ENCODE measurements around the gene SHB. TPM values are rescaled to one million over a fixed set of nuclear protein-coding genes. Genes with fewer than 3 reads are reported as not detected.

SHB gene
- total and polyA plus RNA-seq, 2 of the 8 experiments (the other 6 are each of a cell fraction or from before 2014, with no cell fraction given) = 4.1 to 12.6 TPM

GRCh38 chr9:37906312-37907239 lies 162.5 kb downstream of the SHB start:
- H3K4me3 ChIP-seq (ENCODE audit: extremely low read depth in 1 of 4, insufficient read depth in 2 of 4, low read depth in 3 of 4, low read length in 4 of 4) = no peak overlapping the region
- H4K91ac ChIP-seq (replicated peaks; ENCODE audit: insufficient read length, low read length) = no peak overlapping the region
- no peak overlapping the region for H4K8ac ChIP-seq (ENCODE audit: extremely low read depth, insufficient read depth, low read length)
- no peak for TF ChIP-seq KDM1A (IDR thresholded peaks at IDR 0.05; ENCODE audit: borderline replicate concordance, low read length)
- TF ChIP-seq RNF2 (IDR thresholded peaks at IDR 0.05; ENCODE audit: borderline replicate concordance, low read depth, low read length, missing control alignments, poor library complexity, severe bottlenecking) = no peak
- no peak for TF ChIP-seq RFX5 (IDR thresholded peaks at IDR 0.05; ENCODE audit: borderline replicate concordance, low read depth, low read length)
- TF ChIP-seq BRCA1 (IDR thresholded peaks at IDR 0.05; ENCODE audit: low read depth, low read length) = no peak
- no peak for TF ChIP-seq SIX5 (IDR thresholded peaks at IDR 0.05; ENCODE audit: low read depth, low read length)
- TF ChIP-seq SRF (IDR thresholded peaks at IDR 0.05; ENCODE audit: low read depth, low read length) = no peak
- TF ChIP-seq MAX (IDR thresholded peaks at IDR 0.05) = no peak
- TF ChIP-seq CEBPB (IDR thresholded peaks at IDR 0.05; ENCODE audit: low read depth, low read length) = no peak
- no peak for TF ChIP-seq BCL11A (IDR thresholded peaks at IDR 0.05; ENCODE audit: low read depth in 2 of 2, low read length in 2 of 2)
- no peak for TF ChIP-seq BACH1 (IDR thresholded peaks at IDR 0.05; ENCODE audit: low read length)
- no peak for TF ChIP-seq EP300 (IDR thresholded peaks at IDR 0.05; ENCODE audit: borderline replicate concordance in 1 of 2, low read depth in 2 of 2, low read length in 2 of 2)
- peaks cover 0 to 2% of the 10 kb centered on the region in 2 experiments for H4K20me1 ChIP-seq (replicated peaks in 1 of 2; ENCODE audit: control insufficient read depth in 1 of 2, insufficient read depth in 2 of 2, low read length in 2 of 2)
- H3K79me1 ChIP-seq (ENCODE audit: low read depth, low read length) = peaks cover 3% of the 10 kb centered on the region; the same call in 1 of the 2 replicates
- FAIRE-seq (no peak), DNase-seq (ENCODE audit: low read depth in 1 of 2, low spot score in 2 of 2) (peak in 1 of 2 experiments; percentile 23)
- H3K4me2 ChIP-seq (ENCODE audit: insufficient read depth in 1 of 2, low read depth in 2 of 2, low read length in 2 of 2) = no peak overlapping the region
- H2AFZ ChIP-seq (ENCODE audit: low read length) = no peak overlapping the region
- H2AK5ac ChIP-seq (ENCODE audit: low read depth, low read length) = 0 out of 2 replicates have a peak overlapping the region, but pooled peaks have one; percentile 39
- H3K23me2 ChIP-seq (ENCODE audit: low read depth, low read length) = peaks cover 6% of the 10 kb centered on the region
- no peak overlapping the region for H3K9ac ChIP-seq (replicated peaks in 1 of 4; ENCODE audit: extremely low read depth in 1 of 4, low read depth in 3 of 4, low read length in 3 of 4)
- POLR2A ChIA-PET (ENCODE audit: partially characterized antibody) = interaction anchor here (1.2 kb wide), 1 partner anchor 157 kb away, joined by 3 read pairs; no protein-coding TSS in a partner anchor
- 0 out of 4 replicates have a peak, but pooled peaks cover 0 to 6% of the 10 kb centered on the region in 2 experiments for H3K79me2 ChIP-seq (ENCODE audit: control insufficient read depth in 1 of 2, insufficient read depth in 2 of 2, low read length in 2 of 2)
- H3K4ac ChIP-seq (replicated peaks; ENCODE audit: insufficient read length, low read depth, low read length) = no peak overlapping the region
- H3K9me3 ChIP-seq (ENCODE audit: insufficient read depth in 2 of 2, low read depth in 1 of 2, low read length in 1 of 2) = no peaks in the 10 kb centered on the region
- no peak overlapping the region for H2BK15ac ChIP-seq (ENCODE audit: low read length)
- peaks cover 0 to 8% (median 6%) of the 10 kb centered on the region in 4 experiments; a peak in 3 of 7 replicates for H3K4me1 ChIP-seq (replicated peaks in 1 of 4; ENCODE audit: control insufficient read depth in 3 of 4, insufficient read depth in 4 of 4, low read length in 3 of 4)
- H3K56ac ChIP-seq (replicated peaks; ENCODE audit: insufficient read length, low read depth, low read length) = no peak overlapping the region
- WGBS, 2 experiments (ENCODE audit: extremely low coverage in 1 of 2, insufficient coverage in 1 of 2, insufficient read length in 1 of 2, insufficient replicate concordance in 2 of 2, low coverage in 1 of 2, low lambda C conversion rate in 2 of 2, missing lambda C conversion rate in 1 of 2) = 83% methylated on average over 11 of the region's 11 CpGs; no CpG with 5 or more reads in 1 of the 2 experiments
- H2BK120ac ChIP-seq (replicated peaks; ENCODE audit: low read depth, low read length) = no peak overlapping the region
- no peak overlapping the region for H2BK5ac ChIP-seq (ENCODE audit: low read depth, low read length)
- no peak overlapping the region for H3K23ac ChIP-seq (ENCODE audit: insufficient read length)
- H4K5ac ChIP-seq (ENCODE audit: insufficient read length, low read depth, low read length) = no peak overlapping the region
- H3K36me3 ChIP-seq (ENCODE audit: control insufficient read depth in 2 of 4, insufficient read depth in 4 of 4, low read length in 3 of 4) = no peaks in the 10 kb centered on the region
- no peak overlapping the region for H3K27ac ChIP-seq (ENCODE audit: low read depth, low read length)
- H2BK12ac ChIP-seq (ENCODE audit: low read depth, low read length) = no peak overlapping the region
- H3K27me3 ChIP-seq (replicated peaks in 1 of 4; ENCODE audit: control insufficient read depth in 3 of 4, extremely low read depth in 1 of 4, insufficient read depth in 3 of 4, low read length in 3 of 4) = peaks cover 0 to 3% (median 0%) of the 10 kb centered on the region in 4 experiments; a peak in 3 of 7 replicates
- H3K14ac ChIP-seq (ENCODE audit: insufficient read length) = no peak overlapping the region
- H2BK20ac ChIP-seq (ENCODE audit: low read length) = no peak overlapping the region
- CTCF ChIA-PET (ENCODE audit: partially characterized antibody) = interaction anchor here (0.8 to 2.9 kb wide), 8 partner anchors 9 to 358 kb away, joined by 3 to 10 read pairs (median 4); no protein-coding TSS in a partner anchor
- H3K18ac ChIP-seq (ENCODE audit: extremely low read depth, low read length) = no peak overlapping the region
